Measurements from ENCODE around the gene NPVF.

NPVF gene

GRCh38 chr7:25228386-25228785 is at the start of gene NPVF:
TSS of gene NPVF (minus strand) at chr7:25228486. CDS start at chr7:25228439, 47 bp downstream.
- DNase-seq (ENCODE audit: low read depth): no peak

DNA sequence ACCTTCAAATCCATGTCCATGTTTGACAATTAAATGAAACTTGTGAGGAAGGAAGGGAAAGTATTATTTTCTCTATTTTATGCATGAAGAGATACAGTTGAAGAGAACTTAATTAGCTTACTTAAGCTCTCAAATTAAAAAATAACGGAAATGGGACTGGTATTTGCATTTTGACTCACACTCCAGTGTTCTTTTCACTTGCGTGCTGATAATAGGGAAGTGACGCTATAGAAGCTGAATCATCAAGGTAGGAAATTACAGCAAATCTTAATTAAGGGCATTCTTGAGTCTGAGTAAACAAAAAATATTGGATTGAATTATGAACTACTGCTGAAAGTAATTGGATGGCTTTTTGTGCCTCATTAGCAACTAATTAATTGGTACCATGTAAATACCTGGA is 44.0 kb upstream of the NPVF start:
- DNase-seq (ENCODE audit: low read depth): no peak

DNA sequence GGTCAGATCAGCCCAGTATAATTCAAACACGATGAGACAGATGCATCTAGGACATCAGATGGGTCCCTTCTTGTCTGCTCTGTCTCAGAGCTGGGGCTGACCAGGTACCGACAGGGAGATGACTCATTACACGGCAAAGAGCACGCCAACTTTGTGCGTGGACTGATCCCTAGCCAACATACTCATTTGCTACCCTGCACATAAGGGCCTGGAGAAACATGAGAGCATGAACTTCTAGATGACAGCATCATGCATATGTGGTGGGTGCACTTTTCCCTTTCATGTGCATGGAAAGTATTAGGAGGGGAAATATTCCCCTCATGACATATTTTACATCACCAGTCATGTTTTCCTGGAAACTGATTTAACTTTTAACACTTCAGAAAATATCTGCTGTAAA is 35.1 kb upstream of the NPVF start:
- DNase-seq (ENCODE audit: low read depth): no peak

- DNase-seq (ENCODE audit: low read depth): no peak
Observed at GRCh38 chr7:25262586-25262985, 34.3 kb upstream of the NPVF start.

- DNase-seq (ENCODE audit: low read depth): no peak
Observed at GRCh38 chr7:25261545-25262140, 33.4 kb upstream of the NPVF start.

DNA sequence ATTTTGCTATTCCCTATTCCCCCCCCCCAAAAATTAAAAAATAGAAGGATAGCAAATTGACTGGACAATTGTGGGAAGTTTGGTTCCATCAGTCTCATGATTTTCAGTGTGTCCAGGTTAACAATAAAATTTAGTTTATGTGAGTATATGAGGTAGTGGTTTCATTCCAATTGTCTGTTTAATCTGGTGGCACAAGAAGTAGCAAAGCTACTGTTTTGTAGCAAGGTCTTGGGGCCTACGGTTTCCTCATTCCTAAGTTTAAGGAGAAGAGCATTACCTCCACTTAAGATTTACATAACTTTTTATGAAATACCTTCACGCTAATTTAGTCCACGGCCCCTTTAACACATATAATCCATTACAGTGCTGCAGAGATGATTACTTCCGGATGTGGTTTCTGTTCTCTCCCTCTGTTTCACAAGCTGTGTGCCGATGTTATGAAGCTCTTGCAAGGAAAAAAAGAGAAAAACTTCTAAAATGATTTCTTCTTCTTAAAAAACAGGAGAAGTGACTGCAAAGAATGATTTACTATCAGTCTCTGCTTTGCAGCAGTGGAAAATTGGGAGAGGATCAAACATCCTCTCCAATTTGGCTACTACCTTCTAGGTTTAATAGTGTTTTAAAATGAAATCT is 32.7 kb upstream of the NPVF start:
- no peak for DNase-seq (ENCODE audit: low read depth)

GRCh38 chr7:25259487-25260243 is 31.4 kb upstream of the NPVF start:
- peak; percentile 32 for DNase-seq (ENCODE audit: low read depth)

GRCh38 chr7:25256333-25256819 is 28.1 kb upstream of the NPVF start:
- no peak for DNase-seq (ENCODE audit: low read depth)

- DNase-seq (ENCODE audit: low read depth): no peak
Observed at GRCh38 chr7:25255611-25256332, 27.5 kb upstream of the NPVF start.

DNA sequence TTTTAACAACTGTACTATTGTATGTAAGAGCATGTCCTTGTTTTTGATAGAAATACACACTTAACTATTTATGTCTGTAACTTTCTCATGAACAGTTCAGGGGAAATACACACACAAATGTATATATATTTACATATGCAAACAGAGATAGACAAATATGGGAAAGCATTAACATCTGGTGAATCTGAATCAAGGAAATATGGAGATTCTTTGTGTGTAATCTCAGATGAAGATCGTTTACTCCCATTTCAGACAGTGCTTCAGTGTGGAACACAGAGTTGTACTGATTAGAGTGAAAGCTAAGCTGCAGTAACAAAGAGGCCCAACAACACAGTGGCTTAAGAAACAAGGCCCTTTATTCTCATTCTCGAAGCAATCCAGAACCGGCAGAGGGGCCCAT is 26.3 kb upstream of the NPVF start:
- DNase-seq (ENCODE audit: low read depth): no peak

GRCh38 chr7:25253714-25254113 is 25.4 kb upstream of the NPVF start:
- DNase-seq (ENCODE audit: low read depth): no peak

- no peak for DNase-seq (ENCODE audit: low read depth)
Observed at GRCh38 chr7:25250386-25250785, 22.1 kb upstream of the NPVF start.

GRCh38 chr7:25249772-25250171 is 21.5 kb upstream of the NPVF start:
- DNase-seq (ENCODE audit: low read depth): no peak

GRCh38 chr7:25246306-25246705 is 18.0 kb upstream of the NPVF start:
- DNase-seq (ENCODE audit: low read depth): no peak

DNA sequence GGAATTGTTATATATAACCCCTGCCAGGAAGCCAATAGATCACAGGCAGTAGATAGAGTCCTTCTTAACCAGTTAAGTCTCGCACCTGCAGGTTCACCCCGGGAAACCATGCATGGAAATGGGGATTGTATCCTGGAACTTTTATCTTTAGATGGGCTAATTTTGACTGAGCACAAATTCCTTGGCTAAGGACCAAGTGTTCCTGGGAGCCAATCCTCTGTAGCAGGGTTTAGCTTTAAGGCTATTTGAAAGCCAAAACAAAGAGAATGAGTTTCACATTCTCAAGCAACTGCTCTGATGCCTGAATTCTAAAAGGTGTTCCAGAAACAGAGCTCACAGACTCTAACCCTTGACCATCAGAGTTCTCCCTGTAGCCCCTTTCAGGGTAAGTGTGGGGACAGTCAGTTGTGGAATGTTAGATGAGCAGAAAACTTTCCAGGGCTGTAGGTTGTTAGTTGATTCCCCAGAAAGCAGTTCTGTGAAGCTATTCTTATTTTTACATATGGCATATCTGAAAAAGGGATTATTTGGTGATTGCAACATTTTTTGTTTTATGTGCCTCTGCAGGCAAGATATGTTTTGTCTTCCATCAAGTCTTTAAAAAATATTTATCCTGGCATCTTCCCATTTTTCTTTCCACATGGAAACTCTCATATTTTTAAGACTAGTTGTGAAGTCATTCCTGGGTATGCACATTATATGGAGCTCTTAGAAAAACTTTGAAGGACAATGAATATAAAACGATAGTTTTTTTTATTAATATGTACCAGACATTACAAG is 16.2 kb upstream of the NPVF start:
- DNase-seq (ENCODE audit: low read depth): no peak

- no peak for DNase-seq (ENCODE audit: low read depth)
Observed at GRCh38 chr7:25242678-25243077, 14.4 kb upstream of the NPVF start.

DNA sequence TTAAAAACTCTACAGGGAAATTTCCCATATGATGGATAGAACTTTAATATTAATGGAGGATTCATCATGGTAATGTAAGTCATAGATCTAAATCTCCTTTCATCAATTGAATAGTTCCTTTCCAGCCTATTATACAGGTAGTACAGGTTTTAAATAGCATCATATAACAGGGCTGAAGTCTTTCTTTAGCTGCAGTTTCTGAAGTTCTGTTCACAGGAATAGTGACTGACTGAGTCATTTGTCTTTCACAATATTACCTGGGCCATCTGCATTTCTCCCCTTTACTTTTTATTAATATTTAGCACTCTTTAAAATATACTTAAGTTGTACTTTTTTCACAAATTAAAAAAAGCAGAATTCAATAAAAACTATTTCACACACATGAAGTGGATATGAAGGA is 12.6 kb upstream of the NPVF start:
- DNase-seq (ENCODE audit: low read depth): no peak

DNA sequence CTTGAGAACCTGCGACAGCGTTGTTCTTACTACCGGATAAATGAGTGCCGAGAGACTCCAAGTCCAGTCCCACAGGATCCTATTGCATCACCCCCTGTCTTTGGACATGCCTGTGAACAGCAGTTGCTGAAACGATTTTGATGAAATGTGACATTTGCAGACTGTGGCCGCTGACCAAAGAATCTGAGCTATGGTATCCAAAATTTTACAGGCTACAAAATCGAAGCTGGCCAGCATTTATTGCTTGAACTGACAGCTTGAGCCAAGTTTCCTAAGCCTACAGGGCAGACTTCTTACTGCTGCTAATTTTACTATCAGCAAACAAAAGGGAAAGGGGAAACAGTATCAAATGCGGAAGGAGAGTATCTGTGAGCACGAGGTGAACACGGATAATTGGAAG is 12.1 kb upstream of the NPVF start:
- DNase-seq (ENCODE audit: low read depth): no peak

GRCh38 chr7:25239888-25240287 is 11.6 kb upstream of the NPVF start:
- DNase-seq (ENCODE audit: low read depth): no peak

DNA sequence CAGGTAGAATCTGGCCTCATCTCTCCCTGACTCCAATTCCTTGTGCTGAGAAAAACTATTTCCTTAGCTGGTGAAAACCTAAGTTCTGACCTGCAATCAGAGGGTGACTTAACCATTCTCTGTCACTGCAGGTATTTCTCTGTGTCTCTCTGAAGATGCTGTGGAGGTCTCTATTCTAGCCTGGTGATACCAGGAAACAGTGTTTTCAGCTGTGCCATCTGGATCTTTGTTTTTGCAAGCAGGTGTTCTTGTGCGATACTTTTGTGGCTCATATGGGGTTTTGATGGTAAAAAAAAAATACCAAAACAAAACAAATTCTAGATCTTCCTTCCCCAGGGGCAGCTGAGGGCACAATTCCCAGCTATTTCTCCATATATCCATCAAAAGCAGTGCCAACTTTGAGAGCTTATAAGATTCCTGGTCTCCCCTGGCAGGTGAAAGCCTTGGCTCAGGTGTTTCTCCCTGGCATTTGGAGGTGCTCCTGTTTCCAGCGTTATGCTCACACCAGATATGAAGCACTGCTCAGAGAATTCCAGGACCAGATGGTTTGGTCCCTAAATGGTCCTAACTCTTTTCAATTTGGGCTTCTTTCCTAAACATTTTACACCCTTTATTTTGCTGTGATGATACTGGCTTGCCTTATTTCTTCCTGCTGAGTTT is 9.9 kb upstream of the NPVF start:
- DNase-seq (ENCODE audit: low read depth): no peak

DNA sequence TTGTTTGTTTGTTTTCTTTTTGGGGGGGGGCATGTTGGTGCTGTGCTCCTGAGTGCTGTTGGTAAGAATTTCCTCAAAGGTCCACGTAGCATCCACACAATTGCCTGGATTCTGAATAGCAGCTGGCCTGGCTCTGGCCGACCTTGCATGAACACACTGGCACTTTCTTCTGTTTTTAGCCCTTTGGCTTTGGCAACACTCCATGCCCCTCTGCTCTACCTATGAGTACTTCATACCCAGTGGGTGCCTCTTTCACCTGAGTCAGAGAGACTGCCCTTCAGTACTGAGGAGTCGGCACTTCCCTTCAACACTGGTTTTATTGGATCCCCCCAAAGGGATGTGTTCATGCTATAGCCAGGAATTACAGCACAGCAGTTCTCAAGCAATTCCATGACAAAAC is 7.2 kb upstream of the NPVF start:
- DNase-seq (ENCODE audit: low read depth): no peak

Measured in stimulated activated CD8-positive, alpha-beta memory T cell treated with anti-CD3 and anti-CD28 coated beads, Interleukin-4, amount 100 ng/mL, for 24 hours (primary cell).